Measurements from ENCODE around the gene LCAT. TPM values are rescaled to one million over a fixed set of nuclear protein-coding genes. Genes with fewer than 3 reads are reported as not detected.
"Not testable (repeated sequence)": the region's sequence is repeated elsewhere in the genome, so short reads cannot be mapped to it uniquely, and the experiment has no call there.

LCAT gene, protein sequence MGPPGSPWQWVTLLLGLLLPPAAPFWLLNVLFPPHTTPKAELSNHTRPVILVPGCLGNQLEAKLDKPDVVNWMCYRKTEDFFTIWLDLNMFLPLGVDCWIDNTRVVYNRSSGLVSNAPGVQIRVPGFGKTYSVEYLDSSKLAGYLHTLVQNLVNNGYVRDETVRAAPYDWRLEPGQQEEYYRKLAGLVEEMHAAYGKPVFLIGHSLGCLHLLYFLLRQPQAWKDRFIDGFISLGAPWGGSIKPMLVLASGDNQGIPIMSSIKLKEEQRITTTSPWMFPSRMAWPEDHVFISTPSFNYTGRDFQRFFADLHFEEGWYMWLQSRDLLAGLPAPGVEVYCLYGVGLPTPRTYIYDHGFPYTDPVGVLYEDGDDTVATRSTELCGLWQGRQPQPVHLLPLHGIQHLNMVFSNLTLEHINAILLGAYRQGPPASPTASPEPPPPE
- total RNA-seq, result 7.3 TPM

DNA sequence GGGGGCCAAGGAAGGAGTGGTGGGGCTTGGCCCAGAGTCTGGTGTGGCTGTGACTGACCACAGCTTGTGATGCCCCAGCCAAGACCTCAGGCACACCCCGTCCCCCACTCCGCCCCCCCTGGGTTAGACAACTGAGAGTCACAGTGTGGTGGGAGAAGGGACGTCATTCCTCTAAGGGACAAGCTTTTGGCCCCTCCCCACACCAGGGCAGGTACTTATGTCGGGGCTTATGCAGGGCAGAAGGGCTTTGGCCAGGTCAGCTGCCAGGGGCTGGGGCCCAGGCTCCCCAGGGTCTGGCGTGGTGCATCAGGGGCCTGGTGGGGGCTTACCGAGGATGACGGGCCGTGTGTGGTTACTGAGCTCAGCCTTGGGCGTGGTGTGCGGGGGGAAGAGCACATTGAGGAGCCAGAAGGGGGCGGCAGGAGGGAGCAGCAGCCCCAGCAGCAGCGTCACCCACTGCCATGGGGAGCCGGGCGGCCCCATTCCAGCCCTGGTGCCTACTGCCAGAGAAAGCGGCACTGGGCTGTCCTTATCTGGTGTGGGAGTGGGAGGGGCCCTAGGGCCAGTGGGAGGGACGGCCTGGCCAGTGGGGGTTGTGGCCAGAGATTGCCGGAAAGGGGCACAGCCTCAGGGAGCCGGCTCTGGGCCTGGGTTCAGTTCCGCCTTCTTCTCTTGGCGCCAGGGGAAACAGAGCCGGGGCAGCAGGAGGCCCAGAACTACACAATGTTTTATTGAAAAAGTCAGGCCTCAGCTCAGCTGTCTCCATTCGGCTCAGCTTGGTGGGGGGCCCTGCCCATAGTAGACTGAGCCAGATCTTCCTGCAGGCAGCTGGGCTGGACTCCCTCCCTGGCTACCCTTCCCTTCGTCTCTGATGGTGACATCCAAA lies at the start of gene LCAT:
LCAT (minus strand) TSS at position 502 of the 886 bp plus-strand sequence; CDS start at position 483, 19 bp downstream.
- no peak for DNase-seq

GRCh38 chr16:67993207-67994039 lies 49.5 kb upstream of the LCAT start:
- DNase-seq, result peak; percentile 81

- DNase-seq, result no peak
Measured at GRCh38 chr16:67992661-67993206, 48.8 kb upstream of the LCAT start.

DNA sequence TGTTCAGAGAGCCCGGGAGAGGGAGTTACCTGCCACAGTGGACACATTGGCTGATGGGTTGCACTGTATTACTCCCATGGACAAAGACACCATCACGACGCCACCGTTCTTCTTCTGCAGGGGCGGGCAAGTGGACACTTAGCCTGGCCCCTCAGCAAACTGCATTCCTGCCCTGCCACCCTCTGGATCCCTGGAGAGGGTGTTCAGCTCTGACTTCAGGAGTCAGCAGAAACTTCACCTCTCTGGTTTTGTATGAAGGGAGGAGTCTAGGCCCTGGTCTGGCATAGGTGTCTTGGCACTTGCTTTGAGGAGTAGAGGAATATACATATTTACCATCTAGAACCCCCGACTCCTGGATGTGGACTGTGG lies 46.1 kb upstream of the LCAT start:
- no peak for DNase-seq

GRCh38 chr16:67989322-67990017 lies 45.5 kb upstream of the LCAT start:
- DNase-seq, result no peak

- no peak for DNase-seq
Measured at GRCh38 chr16:67988675-67989074, 44.8 kb upstream of the LCAT start.

DNA sequence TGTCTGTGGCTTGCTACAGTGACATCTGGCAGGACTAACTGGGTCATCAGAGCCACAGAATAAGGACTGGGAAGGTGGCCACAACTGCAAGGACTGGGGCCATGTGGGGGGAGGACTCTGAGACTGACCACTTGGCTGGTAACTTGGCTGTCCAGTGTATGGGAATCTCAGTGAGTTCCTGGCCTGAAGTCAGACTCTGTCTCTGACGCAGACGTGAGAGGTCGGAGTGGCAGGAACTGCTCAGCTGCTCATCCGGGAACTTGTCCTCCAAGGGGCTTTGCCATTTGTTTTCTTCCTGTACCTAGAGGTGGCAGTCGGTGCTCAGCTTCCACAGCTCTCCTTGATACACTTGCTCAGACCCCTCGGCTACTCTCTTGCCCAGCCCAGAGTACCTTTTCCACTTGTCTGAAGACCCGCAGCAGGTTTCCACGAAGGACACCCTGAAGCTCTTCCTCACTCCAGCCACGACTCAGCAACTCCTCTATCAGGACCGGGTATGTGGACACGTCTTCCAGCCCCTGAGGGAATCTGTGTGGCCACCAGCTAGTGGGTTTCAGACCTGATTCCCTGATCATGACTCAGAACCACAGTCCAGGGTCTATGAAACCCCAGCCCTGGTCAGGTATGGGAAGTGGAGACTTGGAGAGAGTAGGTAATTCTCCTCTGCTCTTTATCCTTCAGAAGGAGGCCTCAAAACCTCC lies 43.7 kb upstream of the LCAT start:
- DNase-seq, result no peak

DNA sequence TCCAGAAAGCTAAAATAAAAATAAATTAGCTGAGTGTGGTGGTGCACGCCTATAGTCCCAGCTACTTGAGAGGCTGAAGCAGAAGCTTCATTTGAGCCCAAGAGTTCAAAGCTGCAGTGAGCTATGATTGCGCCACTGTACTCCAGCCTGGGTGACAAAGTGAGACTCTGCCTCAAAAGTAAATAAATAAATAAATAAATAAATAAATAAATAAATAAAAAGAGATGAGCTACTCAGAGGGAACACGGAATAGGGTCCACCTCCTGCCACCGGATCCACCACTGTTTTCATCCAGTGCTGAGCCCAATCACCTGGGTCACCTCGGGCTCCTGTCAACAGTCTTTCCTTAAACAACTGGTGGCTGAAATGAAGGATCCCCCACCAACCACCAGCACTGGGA lies 43.0 kb upstream of the LCAT start:
- DNase-seq, result no peak

DNA sequence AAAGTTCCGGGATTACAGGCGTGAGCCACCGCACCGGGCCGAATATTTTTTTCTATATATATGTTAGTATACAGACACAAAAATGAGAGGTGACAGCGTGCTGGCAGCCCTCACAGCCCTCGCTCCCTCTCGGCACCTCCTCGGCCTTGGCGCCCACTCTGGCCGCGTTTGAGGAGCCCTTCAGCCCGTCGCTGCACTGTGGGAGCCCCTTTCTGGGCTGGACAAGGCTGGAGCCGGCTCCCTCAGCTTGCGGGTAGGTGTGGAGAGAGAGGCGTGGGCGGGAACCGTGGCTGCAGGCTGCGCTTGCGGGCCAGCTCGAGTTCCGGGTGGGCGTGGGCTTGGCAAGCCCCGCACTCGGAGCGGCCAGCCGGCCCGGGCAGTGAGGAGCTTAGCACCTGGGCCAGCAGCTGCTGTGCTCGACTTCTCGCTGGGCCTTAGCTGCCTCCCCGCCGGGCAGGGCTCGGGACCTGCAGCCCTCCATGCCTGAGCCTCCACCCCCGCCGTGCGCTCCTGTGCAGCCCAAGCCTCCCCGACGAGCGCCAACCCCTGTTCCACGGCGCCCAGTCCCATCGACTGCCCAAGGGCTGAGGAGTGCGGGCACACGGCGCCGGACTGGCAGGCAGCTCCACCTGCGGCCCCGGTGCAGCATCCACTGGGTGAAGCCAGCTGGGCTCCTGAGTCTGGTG lies 38.2 kb upstream of the LCAT start:
- no peak for DNase-seq

- no peak for DNase-seq
Measured at GRCh38 chr16:67979955-67980678, 36.2 kb upstream of the LCAT start, which contains the start of gene DPEP3. Gene DPEP3 (minus strand): TSS chr16:67980499. CDS start chr16:67980380, 119 bp downstream.

DNA sequence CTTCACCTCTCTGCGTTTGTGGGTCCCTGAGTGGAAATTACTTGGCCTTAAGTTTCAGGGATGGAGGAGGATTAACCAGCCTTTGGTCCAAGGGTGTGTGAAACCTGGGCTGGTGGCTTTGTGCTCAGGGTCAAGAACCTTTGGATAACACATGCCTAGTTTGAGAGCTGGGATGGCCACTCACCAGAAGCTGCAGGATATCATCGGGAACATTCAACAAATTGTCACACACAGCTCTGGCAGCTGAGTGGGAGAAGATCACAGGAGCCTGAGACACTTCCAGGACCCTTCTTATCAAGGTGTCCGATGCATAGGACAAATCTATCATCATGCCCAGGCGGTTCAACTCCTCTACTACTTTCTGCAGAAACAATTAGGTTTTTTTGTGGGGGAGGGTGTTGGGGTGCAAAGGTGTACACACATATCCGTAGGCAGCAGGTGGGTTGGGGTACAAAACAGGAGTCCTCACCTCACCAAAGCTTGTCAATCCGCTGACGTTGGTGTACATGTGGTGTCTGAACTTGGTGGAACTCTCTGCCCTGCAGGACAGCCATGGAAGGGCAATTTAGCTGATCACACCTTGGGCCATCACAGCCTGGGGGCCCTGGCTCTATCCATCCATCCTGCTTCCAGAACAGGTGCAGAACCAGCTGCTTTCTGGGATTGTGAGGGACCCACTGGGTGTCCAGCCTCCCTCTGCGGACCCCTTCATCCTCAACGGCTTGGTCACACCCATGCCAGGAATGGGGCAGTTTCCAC lies 33.7 kb upstream of the LCAT start:
- no peak for DNase-seq

- no peak for DNase-seq
Measured at GRCh38 chr16:67977005-67977404, 33.1 kb upstream of the LCAT start.

GRCh38 chr16:67976205-67976604 lies 32.3 kb upstream of the LCAT start:
- DNase-seq, result no peak

- DNase-seq, result no peak
Measured at GRCh38 chr16:67975321-67976105, 31.6 kb upstream of the LCAT start.

DNA sequence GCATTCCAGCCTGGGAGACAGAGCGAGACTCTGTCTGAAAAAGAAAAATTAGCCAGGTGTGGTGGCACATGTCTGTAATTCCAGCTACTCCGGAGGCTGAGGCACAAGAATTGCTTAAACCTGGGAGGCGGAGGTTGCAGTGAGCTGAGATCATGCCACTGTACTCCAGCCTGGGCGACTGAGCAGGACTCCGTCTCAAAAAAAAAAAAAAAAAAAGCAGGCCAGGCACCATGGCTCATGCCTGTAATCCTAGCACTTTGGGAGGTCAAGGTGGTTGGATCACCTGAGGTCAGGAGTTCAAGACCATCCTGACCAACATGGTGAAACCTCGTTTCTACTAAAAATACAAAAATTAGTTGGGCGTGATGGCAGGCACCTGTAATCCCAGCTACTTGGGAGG lies 28.4 kb upstream of the LCAT start:
- not testable (repeated sequence) for DNase-seq

DNA sequence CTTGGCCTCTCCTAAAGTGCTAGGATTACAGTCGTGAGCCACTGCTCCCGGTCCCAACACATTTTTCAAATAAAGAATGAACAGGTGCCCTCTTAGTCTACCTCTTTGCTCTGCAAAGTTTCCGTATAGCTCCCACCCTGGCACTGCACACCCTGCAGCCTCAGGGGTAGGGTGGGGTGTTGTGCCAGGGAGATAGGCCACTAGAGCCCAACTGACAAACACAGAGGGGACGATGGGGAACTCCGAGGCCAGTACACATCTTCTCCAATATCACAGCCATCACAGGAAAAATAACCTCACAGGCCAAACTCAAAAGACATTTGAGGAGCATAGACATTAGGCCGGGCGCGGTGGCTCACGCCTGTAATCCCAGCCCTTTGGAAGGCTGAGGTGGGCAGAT lies 27.2 kb upstream of the LCAT start:
- no peak for DNase-seq

DNA sequence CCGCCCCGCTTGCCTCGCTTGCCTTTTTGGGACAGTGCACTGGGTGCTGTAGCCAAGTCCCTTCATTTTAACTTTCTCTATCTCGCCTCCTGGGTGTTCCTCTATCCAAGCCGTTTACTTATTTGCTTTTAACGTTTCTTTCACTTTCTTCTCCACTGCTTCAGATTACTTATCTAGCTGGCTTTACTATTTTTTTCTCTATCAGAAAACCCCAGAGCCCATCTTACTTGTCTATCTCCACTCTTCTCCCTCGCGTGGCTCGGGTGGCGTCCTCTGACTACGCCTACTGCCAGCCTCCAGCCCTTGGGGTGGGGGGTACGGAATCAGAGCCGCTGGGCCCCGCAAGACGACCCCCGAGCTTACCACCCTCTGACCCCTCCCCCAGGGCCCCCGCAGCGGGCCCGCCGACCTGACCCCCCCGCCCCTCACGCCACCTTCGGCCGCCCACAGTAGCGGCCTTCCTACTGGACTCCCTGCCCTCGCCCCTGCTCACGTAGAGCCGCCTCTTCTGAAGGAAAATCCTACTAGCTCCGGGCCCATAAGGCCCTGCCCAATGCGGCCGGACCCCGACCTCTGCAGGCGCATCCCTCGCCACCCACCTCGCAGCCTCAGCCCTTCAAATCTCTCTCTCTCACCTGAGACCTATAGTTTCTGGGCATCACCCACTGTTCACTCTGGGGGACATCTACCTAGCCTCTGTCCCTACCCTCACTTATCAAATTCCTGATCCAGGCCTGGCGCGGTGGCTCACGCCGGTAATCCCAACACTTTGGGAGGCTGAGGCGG lies 25.5 kb upstream of the LCAT start:
- DNase-seq, result no peak

All from tongue (tissue), 2 donors.